Nephron progenitor cell (in vitro differentiated cells): Measurements from ENCODE around the gene AFG1L.

ENCODE experiments used
- DNase-seq: peaks from one replicate; pipeline ENCODE4 v3.0.0; 2021
- H3K27ac Mint-ChIP-seq: 2 replicates; pipeline ENCODE4 v1.8.0; 2021; ENCODE audit warnings: mild to moderate bottlenecking, moderate library complexity, mixed read lengths
- H3K27me3 Mint-ChIP-seq: 2 replicates; pipeline ENCODE4 v1.8.0; 2021; ENCODE audit warnings: mild to moderate bottlenecking, low read depth, mixed read lengths; ENCODE audit not compliant: poor library complexity
- H3K36me3 Mint-ChIP-seq: 2 replicates; pipeline ENCODE4 v1.8.0; 2021; ENCODE audit warnings: low read depth, mixed read lengths
- H3K4me1 Mint-ChIP-seq: 2 replicates; pipeline ENCODE4 v1.8.0; 2021; ENCODE audit warnings: mixed read lengths
- H3K4me3 Mint-ChIP-seq: 2 replicates; pipeline ENCODE4 v1.8.0; 2021; ENCODE audit warnings: mild to moderate bottlenecking, moderate library complexity, mixed read lengths
- H3K9me3 Mint-ChIP-seq: 2 replicates; pipeline ENCODE4 v1.8.0; 2021; ENCODE audit warnings: mild to moderate bottlenecking, moderate library complexity, mixed read lengths
- CTCF ChIP-seq: fragments of 200-600 bp; sonication (generic); IDR thresholded peaks from 2 replicates; pipeline ENCODE4 v1.5.0; 2021; ENCODE audit warnings: antibody characterized with exemption

AFG1L gene

GRCh38 chr6:108574457-108575141 is 279.7 kb downstream of the AFG1L start:
- Mint-ChIP-seq H3K4me1 (peaks cover 19% of the 10 kb centered on the region), H3K36me3 (peaks cover 65% of the 10 kb centered on the region), H3K4me3 (no peak overlapping the region), H3K27ac (no peak overlapping the region), H3K9me3 (no peaks in the 10 kb centered on the region), H3K27me3 (no peaks in the 10 kb centered on the region)
- no peak for TF ChIP-seq CTCF
- DNase-seq = no peak
